Gastrocnemius medialis (tissue), 4 donors: ENCODE measurements around the gene PPP2R5A.

Experiments used
- CTCF ChIP-seq, 5 experiments: fragments of 450-650 bp in 3 of 5; fragments of 200-600 bp in 2 of 5; sonication (generic) in 2 of 5; IDR thresholded peaks in 4 of 5; conservative IDR thresholded peaks in 1 of 5; 1 replicate in 4 of 5; 2 replicates in 1 of 5; pipeline ENCODE4 v1.5.1; 2016 to 2019; ENCODE audit warnings: antibody characterized with exemption in 5 of 5, mild to moderate bottlenecking in 3 of 5, moderate library complexity in 3 of 5
- POLR2A ChIP-seq, 2 donors: fragments of 450-650 bp; IDR thresholded peaks; one replicate each; pipeline ENCODE4 v1.6.1; 2017; ENCODE audit warnings: antibody characterized with exemption in 2 of 2, mild to moderate bottlenecking in 2 of 2, moderate library complexity in 2 of 2

- no peak for TF ChIP-seq CTCF (IDR thresholded peaks at IDR 0.05 in 4 of 5, conservative IDR thresholded peaks at IDR 0.05 in 1 of 5)
- no peak for TF ChIP-seq POLR2A (IDR thresholded peaks at IDR 0.05)
Measured at GRCh38 chr1:212310383-212310782, 25.2 kb downstream of the PPP2R5A start.
